ENCODE data around the gene PKNOX2.

DNA sequence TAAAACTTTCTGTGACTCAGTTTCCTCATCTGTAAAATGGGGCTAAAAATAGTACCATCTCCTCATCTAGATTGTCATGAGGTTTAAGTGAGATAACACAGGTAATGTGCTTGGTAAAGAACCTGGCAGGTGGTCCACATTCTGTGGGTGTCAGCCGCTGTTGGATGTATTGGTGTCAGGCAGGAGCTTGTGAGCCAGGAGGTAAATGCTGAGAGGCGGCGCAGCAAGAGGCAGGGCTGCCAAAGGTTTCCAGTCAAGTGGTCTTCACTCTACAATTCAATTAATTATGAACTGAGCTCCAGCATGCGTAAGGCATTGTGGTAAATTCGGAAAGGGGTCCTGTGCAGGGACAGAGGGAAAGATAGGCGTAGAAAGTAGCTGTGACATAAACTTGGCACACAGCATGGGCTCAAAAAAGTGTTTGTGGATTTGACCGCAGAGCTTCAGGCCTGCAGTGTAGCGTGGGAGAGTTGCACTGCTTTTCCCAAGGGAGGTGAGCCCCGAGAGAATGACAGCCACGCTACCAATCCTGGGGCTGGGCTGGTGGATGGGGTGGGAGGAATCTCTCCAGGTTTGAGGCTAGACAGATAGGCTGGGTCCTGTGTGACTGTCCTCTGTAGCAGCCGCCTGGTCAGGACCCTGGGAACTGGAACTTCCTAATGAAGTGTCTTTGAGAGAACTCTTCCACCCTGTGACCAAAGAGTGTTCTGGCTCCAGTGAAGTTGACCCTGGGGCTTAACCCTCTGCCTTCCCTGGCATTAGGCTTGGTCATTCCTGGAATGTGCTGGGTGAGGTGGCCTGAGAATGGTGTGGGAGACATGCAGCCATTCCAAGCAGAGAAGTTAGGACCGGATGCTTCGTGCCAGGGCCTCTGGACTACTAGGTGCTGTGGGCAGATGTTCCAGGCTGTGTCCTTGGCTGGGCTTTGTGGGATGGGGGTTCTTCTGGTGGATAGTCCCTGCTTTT is 209.2 kb downstream of the PKNOX2 start:
- TF ChIP-seq, protein P1, sequence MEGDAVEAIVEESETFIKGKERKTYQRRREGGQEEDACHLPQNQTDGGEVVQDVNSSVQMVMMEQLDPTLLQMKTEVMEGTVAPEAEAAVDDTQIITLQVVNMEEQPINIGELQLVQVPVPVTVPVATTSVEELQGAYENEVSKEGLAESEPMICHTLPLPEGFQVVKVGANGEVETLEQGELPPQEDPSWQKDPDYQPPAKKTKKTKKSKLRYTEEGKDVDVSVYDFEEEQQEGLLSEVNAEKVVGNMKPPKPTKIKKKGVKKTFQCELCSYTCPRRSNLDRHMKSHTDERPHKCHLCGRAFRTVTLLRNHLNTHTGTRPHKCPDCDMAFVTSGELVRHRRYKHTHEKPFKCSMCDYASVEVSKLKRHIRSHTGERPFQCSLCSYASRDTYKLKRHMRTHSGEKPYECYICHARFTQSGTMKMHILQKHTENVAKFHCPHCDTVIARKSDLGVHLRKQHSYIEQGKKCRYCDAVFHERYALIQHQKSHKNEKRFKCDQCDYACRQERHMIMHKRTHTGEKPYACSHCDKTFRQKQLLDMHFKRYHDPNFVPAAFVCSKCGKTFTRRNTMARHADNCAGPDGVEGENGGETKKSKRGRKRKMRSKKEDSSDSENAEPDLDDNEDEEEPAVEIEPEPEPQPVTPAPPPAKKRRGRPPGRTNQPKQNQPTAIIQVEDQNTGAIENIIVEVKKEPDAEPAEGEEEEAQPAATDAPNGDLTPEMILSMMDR (IDR thresholded peaks at IDR 0.05), result no peak
- TF ChIP-seq ESRRA (CRISPR knock-in tag; IDR thresholded peaks at IDR 0.05; ENCODE audit: borderline replicate concordance), result no peak

Measured in WTC11 (cell line).